Measurements from ENCODE around the gene MYO1F.
A peak's percentile ranks its signal among the peaks of the same experiment; 100 is the strongest.

The MYO1F gene

DNA sequence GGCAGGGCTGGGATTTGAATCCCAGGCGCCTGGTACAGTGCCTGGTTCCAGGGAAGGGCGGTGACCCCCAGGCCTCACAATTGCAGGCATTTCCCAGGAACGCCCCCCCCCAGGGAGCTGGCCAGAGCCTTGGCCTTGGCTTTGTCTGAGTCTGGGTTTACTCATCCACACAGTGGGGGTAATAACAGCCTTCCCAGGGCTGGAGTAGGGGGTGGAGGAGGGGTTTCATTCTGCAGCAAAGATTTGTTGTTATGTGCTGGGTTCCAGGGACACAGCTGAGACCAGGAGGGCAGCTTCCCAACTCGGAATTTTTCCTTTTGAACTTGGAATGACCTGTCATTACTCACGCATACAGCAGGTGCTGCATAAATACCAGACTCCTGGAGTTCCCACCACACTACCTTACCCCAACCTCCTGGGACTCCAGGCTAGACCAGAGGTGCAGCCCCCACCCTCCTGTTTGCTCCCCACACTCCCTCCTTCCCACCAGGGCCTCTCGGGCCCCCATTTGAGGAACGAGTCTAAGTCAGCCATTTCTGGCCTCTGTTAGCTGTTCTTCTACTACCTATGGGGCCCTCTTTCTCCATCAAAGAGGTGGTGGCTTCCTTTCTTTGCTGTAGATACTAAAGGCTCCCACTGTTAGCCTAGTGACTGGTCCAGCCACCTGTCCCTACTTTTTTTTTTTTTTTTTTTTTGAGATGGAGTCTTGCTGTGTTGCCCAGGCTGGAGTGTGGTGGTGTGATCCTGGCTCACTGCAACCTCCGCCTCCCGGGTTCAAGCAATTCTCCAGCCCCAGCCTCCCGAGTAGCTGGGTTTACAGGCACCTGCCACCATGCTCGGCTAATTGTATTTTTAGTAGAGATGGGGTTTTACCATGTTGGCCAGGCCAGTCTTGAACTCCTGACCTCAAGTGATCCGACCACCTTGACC, 34.9 kb upstream of the MYO1F start:
- Histone ChIP-seq H3K9ac (ENCODE audit: low read length) (no peak overlapping the region), H3K36me3 (ENCODE audit: control insufficient read depth, insufficient read depth, low read length, severe bottlenecking) (no peaks in the 10 kb centered on the region), H3K4me3 (ENCODE audit: low read length) (no peak overlapping the region), H3K27me3 (replicated peaks; ENCODE audit: control insufficient read depth, insufficient read depth, low read length) (peaks cover 3% of the 10 kb centered on the region), H3K4me1 (ENCODE audit: control insufficient read depth, insufficient read depth, low read length) (peaks cover 22% of the 10 kb centered on the region), H3K9me3 (ENCODE audit: control insufficient read depth, low read length) (no peaks in the 10 kb centered on the region)
- peak; percentile 40 for DNase-seq (ENCODE audit: low read depth)

- Histone ChIP-seq H3K27me3 (replicated peaks; ENCODE audit: control insufficient read depth, insufficient read depth, low read length) (no peaks in the 10 kb centered on the region), H3K4me3 (ENCODE audit: low read length) (no peak overlapping the region), H3K4me1 (ENCODE audit: control insufficient read depth, insufficient read depth, low read length) (peaks cover 25% of the 10 kb centered on the region), H3K9ac (ENCODE audit: low read length) (no peak overlapping the region), H3K36me3 (ENCODE audit: control insufficient read depth, insufficient read depth, low read length, severe bottlenecking) (no peaks in the 10 kb centered on the region), H3K9me3 (ENCODE audit: control insufficient read depth, low read length) (no peaks in the 10 kb centered on the region)
- DNase-seq (ENCODE audit: low read depth) = no peak
Measured at GRCh38 chr19:8611391-8611876, 34.2 kb upstream of the MYO1F start.

- no peak overlapping the region for H3K4me3 ChIP-seq (ENCODE audit: low read length)
- no peaks in the 10 kb centered on the region for H3K9me3 ChIP-seq (ENCODE audit: control insufficient read depth, low read length)
- H3K9ac ChIP-seq (ENCODE audit: low read length) = no peak overlapping the region
- peaks cover 25% of the 10 kb centered on the region for H3K4me1 ChIP-seq (ENCODE audit: control insufficient read depth, insufficient read depth, low read length)
- H3K36me3 ChIP-seq (ENCODE audit: control insufficient read depth, insufficient read depth, low read length, severe bottlenecking) = no peaks in the 10 kb centered on the region
- no peaks in the 10 kb centered on the region for H3K27me3 ChIP-seq (replicated peaks; ENCODE audit: control insufficient read depth, insufficient read depth, low read length)
- DNase-seq (ENCODE audit: low read depth) = no peak
Measured at GRCh38 chr19:8610936-8611300, 33.7 kb upstream of the MYO1F start.

DNA sequence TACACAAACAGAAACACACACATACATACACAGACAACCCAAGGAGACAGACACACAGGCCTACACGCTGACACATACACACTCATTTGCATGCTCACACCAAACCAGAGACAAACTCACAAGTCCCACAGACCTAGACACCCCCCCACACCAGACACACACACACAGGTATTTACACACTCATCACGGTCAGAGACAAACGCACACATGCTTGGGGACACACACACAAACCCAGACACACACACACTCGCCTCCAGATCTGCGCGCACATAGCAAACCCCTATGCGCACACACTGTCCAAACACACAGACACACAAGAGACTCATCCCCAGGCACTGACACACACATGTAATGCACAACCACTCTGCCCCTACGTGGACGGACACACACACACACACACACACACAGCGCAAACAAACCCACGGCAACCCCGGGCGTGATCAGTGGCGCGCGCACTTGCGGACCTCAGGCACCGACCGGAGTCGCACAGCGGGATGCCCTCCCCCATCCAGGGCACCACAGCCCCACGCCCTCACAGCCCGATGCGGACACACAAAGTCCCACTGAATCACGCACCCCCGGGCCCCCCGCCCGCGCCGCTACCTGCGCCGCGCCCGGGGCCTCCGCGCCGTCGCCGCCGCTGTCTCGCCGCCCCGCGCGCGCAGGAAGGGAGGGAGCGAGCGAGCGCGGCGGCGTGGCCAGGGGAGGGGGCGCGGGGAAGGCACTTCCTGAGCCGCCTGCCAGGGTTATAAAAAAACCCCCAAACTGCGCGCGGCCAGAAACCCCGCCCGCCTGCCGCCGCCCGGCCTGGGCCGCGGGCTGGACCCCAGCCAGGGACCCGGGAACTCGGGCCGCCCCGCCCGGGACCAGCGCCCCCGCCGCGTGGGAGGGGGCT, 33.0 kb upstream of the MYO1F start, which contains the start of gene ADAMTS10:
Gene ADAMTS10 (minus strand): TSS at position 675 of the 895 bp plus-strand sequence. CDS start 5,005 bp downstream, outside the sequence.
- Histone ChIP-seq H3K36me3 (ENCODE audit: control insufficient read depth, insufficient read depth, low read length, severe bottlenecking) (no peaks in the 10 kb centered on the region), H3K4me1 (ENCODE audit: control insufficient read depth, insufficient read depth, low read length) (peaks cover 25% of the 10 kb centered on the region), H3K9ac (ENCODE audit: low read length) (peak within 1 kb of the TSS; percentile 89), H3K27me3 (replicated peaks; ENCODE audit: control insufficient read depth, insufficient read depth, low read length) (no peaks in the 10 kb centered on the region), H3K9me3 (ENCODE audit: control insufficient read depth, low read length) (no peaks in the 10 kb centered on the region), H3K4me3 (ENCODE audit: low read length) (peak within 1 kb of the TSS; percentile 81)
- DNase-seq (ENCODE audit: low read depth) = peak; percentile 65

DNA sequence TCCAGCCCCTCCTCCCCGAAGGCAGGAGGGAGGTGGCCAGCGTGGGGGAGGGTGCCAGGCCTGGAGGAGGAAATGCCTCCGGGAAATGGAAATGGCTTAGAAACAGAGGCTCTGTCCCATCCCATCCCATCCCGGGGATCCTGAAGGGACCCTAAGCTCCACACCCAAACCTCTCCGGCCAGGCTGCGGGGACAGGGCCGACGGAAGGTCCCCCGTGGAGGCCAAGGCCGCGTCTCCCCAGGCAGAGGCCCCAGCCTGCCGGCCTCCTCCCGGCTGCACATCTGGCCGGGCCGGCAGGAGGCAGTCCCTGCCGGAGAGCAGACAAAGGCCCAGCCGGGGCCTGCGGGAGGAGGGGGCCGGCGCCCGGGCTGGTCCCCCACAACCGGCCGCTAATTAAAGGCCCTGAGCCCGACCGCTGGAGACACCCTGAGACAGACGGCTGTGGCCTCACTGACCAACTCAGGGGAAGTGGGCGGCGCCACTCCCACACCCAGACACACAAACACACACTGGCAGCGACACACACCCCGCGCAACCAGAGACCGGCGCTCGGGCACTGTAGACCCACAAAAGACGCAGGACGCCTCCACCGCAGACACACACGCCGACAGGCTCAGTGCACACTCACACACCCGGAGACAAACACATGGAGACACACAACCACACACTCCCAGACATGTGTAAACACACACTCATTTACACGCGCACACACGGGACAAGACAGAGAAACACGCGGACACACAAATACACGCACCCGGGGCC, 32.2 kb upstream of the MYO1F start:
- peak; percentile 76 for DNase-seq (ENCODE audit: low read depth)
- H3K36me3 ChIP-seq (ENCODE audit: control insufficient read depth, insufficient read depth, low read length, severe bottlenecking) = peaks cover 7% of the 10 kb centered on the region

GRCh38 chr19:8608941-8609278, 31.7 kb upstream of the MYO1F start:
- no peak for DNase-seq (ENCODE audit: low read depth)
- Histone ChIP-seq H3K36me3 (ENCODE audit: control insufficient read depth, insufficient read depth, low read length, severe bottlenecking) (peaks cover 8% of the 10 kb centered on the region), H3K4me1 (ENCODE audit: control insufficient read depth, insufficient read depth, low read length) (peaks cover 25% of the 10 kb centered on the region), H3K4me3 (ENCODE audit: low read length) (peak overlapping the region; percentile 81), H3K9me3 (ENCODE audit: control insufficient read depth, low read length) (peaks cover 7% of the 10 kb centered on the region), H3K9ac (ENCODE audit: low read length) (peak overlapping the region; percentile 89), H3K27me3 (replicated peaks; ENCODE audit: control insufficient read depth, insufficient read depth, low read length) (no peaks in the 10 kb centered on the region)

More for the DNA sequence above, 32.2 kb upstream of the MYO1F start:
- no peaks in the 10 kb centered on the region for H3K27me3 ChIP-seq (replicated peaks; ENCODE audit: control insufficient read depth, insufficient read depth, low read length)
- H3K4me1 ChIP-seq (ENCODE audit: control insufficient read depth, insufficient read depth, low read length) = peaks cover 25% of the 10 kb centered on the region
- peak overlapping the region; percentile 89 for H3K9ac ChIP-seq (ENCODE audit: low read length)
- peaks cover 6% of the 10 kb centered on the region for H3K9me3 ChIP-seq (ENCODE audit: control insufficient read depth, low read length)
- H3K4me3 ChIP-seq (ENCODE audit: low read length) = peak overlapping the region; percentile 81

DNA sequence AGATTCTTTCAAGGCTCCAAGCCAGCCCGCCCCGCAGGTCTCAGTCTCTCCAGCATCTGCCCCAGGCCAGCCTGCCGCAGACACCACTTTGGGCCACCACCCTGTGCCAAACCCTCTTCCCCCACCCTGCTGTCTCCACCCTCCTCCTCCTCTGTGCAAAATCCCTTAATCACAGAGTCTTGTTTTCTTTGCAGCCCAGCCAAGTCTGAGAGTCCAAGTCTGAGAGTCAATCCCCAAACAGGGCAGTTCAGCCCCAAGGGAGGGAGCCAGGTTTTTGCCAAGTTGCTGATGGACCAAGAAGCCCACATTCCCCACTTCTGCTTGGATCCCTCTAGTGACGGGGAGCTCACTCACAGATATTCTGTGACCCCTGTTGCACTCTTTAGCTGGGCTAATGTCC, 30.1 kb upstream of the MYO1F start:
- H3K4me3 ChIP-seq (ENCODE audit: low read length) = no peak overlapping the region
- peak; percentile 74 for DNase-seq (ENCODE audit: low read depth)
- H3K4me1 ChIP-seq (ENCODE audit: control insufficient read depth, insufficient read depth, low read length) = peaks cover 25% of the 10 kb centered on the region
- peaks cover 7% of the 10 kb centered on the region for H3K9me3 ChIP-seq (ENCODE audit: control insufficient read depth, low read length)
- no peak overlapping the region for H3K9ac ChIP-seq (ENCODE audit: low read length)
- H3K36me3 ChIP-seq (ENCODE audit: control insufficient read depth, insufficient read depth, low read length, severe bottlenecking) = peaks cover 8% of the 10 kb centered on the region
- H3K27me3 ChIP-seq (replicated peaks; ENCODE audit: control insufficient read depth, insufficient read depth, low read length) = no peaks in the 10 kb centered on the region

- Histone ChIP-seq H3K36me3 (ENCODE audit: control insufficient read depth, insufficient read depth, low read length, severe bottlenecking) (peaks cover 8% of the 10 kb centered on the region), H3K9ac (ENCODE audit: low read length) (no peak overlapping the region), H3K4me3 (ENCODE audit: low read length) (no peak overlapping the region), H3K4me1 (ENCODE audit: control insufficient read depth, insufficient read depth, low read length) (peaks cover 20% of the 10 kb centered on the region), H3K27me3 (replicated peaks; ENCODE audit: control insufficient read depth, insufficient read depth, low read length) (no peaks in the 10 kb centered on the region), H3K9me3 (ENCODE audit: control insufficient read depth, low read length) (peaks cover 7% of the 10 kb centered on the region)
- DNase-seq (ENCODE audit: low read depth) = no peak
Measured at GRCh38 chr19:8605514-8605913, 28.3 kb upstream of the MYO1F start.

DNA sequence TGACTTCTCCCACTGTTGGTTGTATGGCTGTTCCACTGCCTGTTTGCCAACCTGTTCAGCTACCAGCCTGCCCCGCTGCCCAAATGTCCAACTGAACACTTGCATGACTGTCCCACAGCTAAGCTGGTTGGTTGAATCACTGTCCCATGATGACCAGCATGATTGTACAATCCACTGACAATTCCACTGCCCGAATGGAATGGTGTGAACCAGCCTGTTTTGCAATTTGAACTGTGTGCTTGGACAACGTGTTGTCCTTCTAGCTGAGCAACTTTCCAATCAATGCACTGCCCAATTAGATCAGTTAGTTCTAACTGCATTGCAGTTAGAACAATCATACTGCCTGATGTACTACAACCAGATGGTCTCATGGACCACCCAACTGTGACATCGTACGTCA, 24.6 kb upstream of the MYO1F start:
- Histone ChIP-seq H3K27me3 (replicated peaks; ENCODE audit: control insufficient read depth, insufficient read depth, low read length) (no peaks in the 10 kb centered on the region), H3K4me1 (ENCODE audit: control insufficient read depth, insufficient read depth, low read length) (no peaks in the 10 kb centered on the region), H3K36me3 (ENCODE audit: control insufficient read depth, insufficient read depth, low read length, severe bottlenecking) (peaks cover 8% of the 10 kb centered on the region), H3K4me3 (ENCODE audit: low read length) (no peak overlapping the region), H3K9me3 (ENCODE audit: control insufficient read depth, low read length) (peaks cover 7% of the 10 kb centered on the region), H3K9ac (ENCODE audit: low read length) (no peak overlapping the region)
- no peak for DNase-seq (ENCODE audit: low read depth)

GRCh38 chr19:8600816-8601215, 23.6 kb upstream of the MYO1F start:
- Histone ChIP-seq H3K9me3 (ENCODE audit: control insufficient read depth, low read length) (peaks cover 7% of the 10 kb centered on the region), H3K4me1 (ENCODE audit: control insufficient read depth, insufficient read depth, low read length) (no peaks in the 10 kb centered on the region), H3K4me3 (ENCODE audit: low read length) (no peak overlapping the region), H3K27me3 (replicated peaks; ENCODE audit: control insufficient read depth, insufficient read depth, low read length) (no peaks in the 10 kb centered on the region), H3K9ac (ENCODE audit: low read length) (no peak overlapping the region), H3K36me3 (ENCODE audit: control insufficient read depth, insufficient read depth, low read length, severe bottlenecking) (peaks cover 8% of the 10 kb centered on the region)
- no peak for DNase-seq (ENCODE audit: low read depth)
